B cell (primary cell): ENCODE measurements around the gene C6orf136. TPM values are rescaled to one million over a fixed set of nuclear protein-coding genes. Genes with fewer than 3 reads are reported as not detected.

Experiments
- ATAC-seq: fragments of 200-7000 bp; cut with Tn5 transposase; one replicate; pipeline ENCODE4 v1.10.0; 2021; ENCODE audit warnings: low read depth, mild to moderate bottlenecking, moderate number of reproducible peaks, moderate library complexity
- CTCF ChIA-PET: fragments of 350-600 bp; sonication (Branson Sonifier 250); formaldehyde crosslinking; loops from one replicate; lab custom pipeline; 2021; ENCODE audit warnings: antibody characterized with exemption, inconsistent platforms; lab: Charles Lee
- POLR2A ChIA-PET: fragments of 350-600 bp; sonication (Branson Sonifier 250); formaldehyde crosslinking; loops from one replicate; lab custom pipeline; 2021; ENCODE audit warnings: antibody characterized with exemption; lab: Charles Lee
- DNase-seq: peaks from one replicate; pipeline ENCODE4 v3.0.0; 2013
- H2AFZ ChIP-seq: 2 replicates; pipeline ENCODE4 v1.6.1; 2012; ENCODE audit warnings: mild to moderate bottlenecking, low read depth, low read length; ENCODE audit not compliant: insufficient read depth, poor library complexity, severe bottlenecking
- H3K27ac ChIP-seq, 2 donors: 1 replicate in 1 of 2; 2 replicates in 1 of 2; pipeline ENCODE4 v1.5.1; 2012 to 2013; ENCODE audit warnings: low read length in 2 of 2, mild to moderate bottlenecking in 2 of 2, moderate library complexity in 1 of 2
- H3K27me3 ChIP-seq, 4 experiments: fragments of 200-600 bp in 1 of 4; sonication (generic) in 1 of 4; replicated peaks in 1 of 4; 1 replicate in 2 of 4; 2 replicates in 2 of 4; pipeline versions ENCODE4 v1.6.1 to v1.7.0; 2013 to 2016; ENCODE audit warnings: low read length in 3 of 4, mild to moderate bottlenecking in 2 of 4, mixed read lengths in 1 of 4, moderate library complexity in 1 of 4; ENCODE audit not compliant: insufficient read depth in 4 of 4, control insufficient read depth in 3 of 4; ENCODE audit errors: control extremely low read depth in 1 of 4
- H3K36me3 ChIP-seq, 2 experiments: replicated peaks in 1 of 2; 1 replicate in 1 of 2; 2 replicates in 1 of 2; pipeline versions ENCODE4 v1.6.1 to v1.7.1; 2013; ENCODE audit warnings: low read length in 1 of 2; ENCODE audit not compliant: insufficient read depth in 2 of 2, control insufficient read depth in 1 of 2; ENCODE audit errors: control extremely low read depth in 1 of 2, extremely low read depth in 1 of 2
- H3K4me1 ChIP-seq, 2 donors: fragments of 200-600 bp in 1 of 2; sonication (generic) in 1 of 2; 1 replicate in 1 of 2; 2 replicates in 1 of 2; pipeline versions ENCODE4 v1.5.1 to v1.6.1; 2013 to 2017; ENCODE audit warnings: low read length in 2 of 2; ENCODE audit not compliant: control insufficient read depth in 2 of 2, insufficient read depth in 2 of 2
- H3K4me2 ChIP-seq: replicated peaks from 2 replicates; pipeline ENCODE3; 2012; ENCODE audit warnings: mild to moderate bottlenecking, low read depth, low read length; ENCODE audit not compliant: poor library complexity, severe bottlenecking
- H3K4me3 ChIP-seq, 5 experiments: fragments of 200-600 bp in 1 of 5; sonication (generic) in 1 of 5; 1 replicate in 3 of 5; 2 replicates in 2 of 5; pipeline versions ENCODE4 v1.5.1 to v1.7.0; 2011 to 2016; ENCODE audit warnings: low read length in 4 of 5, mild to moderate bottlenecking in 4 of 5, low read depth in 2 of 5, control low read depth in 1 of 5, moderate library complexity in 1 of 5; ENCODE audit not compliant: insufficient read depth in 1 of 5; ENCODE audit errors: control extremely low read depth in 1 of 5, extremely low read depth in 1 of 5
- H3K79me2 ChIP-seq: fragments of 200-600 bp; sonication (generic); one replicate; pipeline ENCODE4 v1.6.0; 2016; ENCODE audit warnings: low read length; ENCODE audit not compliant: control insufficient read depth, insufficient read depth
- H3K9ac ChIP-seq: fragments of 200-600 bp; sonication (generic); 2 replicates; pipeline ENCODE4 v1.6.1; 2017; ENCODE audit warnings: mild to moderate bottlenecking, low read length, moderate library complexity
- H3K9me3 ChIP-seq, 3 donors: one replicate each; pipeline versions ENCODE4 v1.6.1 to v1.7.1; 2013; ENCODE audit warnings: low read length in 2 of 3; ENCODE audit not compliant: control insufficient read depth in 2 of 3, insufficient read depth in 1 of 3; ENCODE audit errors: control extremely low read depth in 1 of 3
- H4K20me1 ChIP-seq: 2 replicates; pipeline ENCODE4 v1.6.0; 2012; ENCODE audit warnings: mild to moderate bottlenecking, low read length; ENCODE audit not compliant: insufficient read depth, control insufficient read depth, poor library complexity, severe bottlenecking
- H3K27ac Mint-ChIP-seq: one replicate; pipeline ENCODE4 v1.8.0; 2021; ENCODE audit warnings: mixed read lengths
- H3K27me3 Mint-ChIP-seq: one replicate; pipeline ENCODE4 v1.8.0; 2021; ENCODE audit warnings: mixed read lengths
- H3K4me1 Mint-ChIP-seq: one replicate; pipeline ENCODE4 v1.8.0; 2021; ENCODE audit warnings: mixed read lengths
- H3K4me3 Mint-ChIP-seq: one replicate; pipeline ENCODE4 v1.8.0; 2021; ENCODE audit warnings: mixed read lengths
- H3K9me3 Mint-ChIP-seq: one replicate; pipeline ENCODE4 v1.8.0; 2022; ENCODE audit warnings: mixed read lengths; ENCODE audit not compliant: insufficient read depth
- CTCF ChIP-seq: fragments of 200-600 bp; IDR thresholded peaks from one replicate; pipeline ENCODE4 v1.8.0; 2022; ENCODE audit warnings: antibody characterized with exemption, mild to moderate bottlenecking
- EZH2 ChIP-seq: IDR thresholded peaks from 2 replicates; pipeline ENCODE4 v1.6.1; 2012; ENCODE audit warnings: borderline replicate concordance, low read depth, mild to moderate bottlenecking, moderate library complexity, low read length; ENCODE audit not compliant: insufficient read depth, poor library complexity, severe bottlenecking
- intact Hi-C: fragments of 100-400 bp; cut with micrococcal nuclease; formaldehyde crosslinking; loops from one replicate; pipeline ENCODE4 v1.10.0; 2022
- polyA plus RNA-seq: library from polyadenylated mRNA; depleted of rRNA; stranded (reverse); fragments of >200 nt; gene quantifications from 2 replicates; pipeline ENCODE4 v1.2.3, GENCODE V29; 2012
- total RNA-seq, 2 donors: library from RNA; stranded (reverse); fragments of 120-200 nt in 1 of 2; gene quantifications; 1 replicate in 1 of 2; 2 replicates in 1 of 2; pipeline versions ENCODE4 v1.2.3 to v1.2.4, GENCODE V29; 2013 to 2022

Gene C6orf136
- total and polyA plus RNA-seq, 2 donors (not counting 1 experiment from before 2014, with no cell fraction given), result 36.6 to 37.2 TPM

- POLR2A ChIA-PET, result interaction anchor here (0.6 to 4.0 kb wide), 8 partner anchors 14 to 104 kb away, joined by 3 to 22 read pairs (median 4); partner anchors contain the start of genes ABCF1, ATAT1, DHX16 and MDC1
- Histone ChIP-seq H3K27me3 (no peaks in the 10 kb centered on the region), H3K9me3 (no peaks in the 10 kb centered on the region), H3K4me3 (no peak overlapping the region), H3K9ac (no peak overlapping the region), H4K20me1 (peaks cover 11% of the 10 kb centered on the region), H3K79me2 (peaks cover 79% of the 10 kb centered on the region), H3K4me1 (peaks cover 39% of the 10 kb centered on the region in 2 donors), H3K27ac (peak overlapping the region; percentile 99), H3K36me3 (peaks cover 0 to 26% of the 10 kb centered on the region in 2 experiments), H2AFZ (no peak overlapping the region), H3K4me2 (peak overlapping the region; percentile 0)
- ATAC-seq, result no peak
- TF ChIP-seq CTCF (no peak), EZH2 (no peak)
- intact Hi-C loops, result loop anchor here (2.0 to 10.0 kb wide), 3 partner anchors 17 to 741 kb away; partner anchors contain the start of gene HLA-B
- H3K4me1 Mint-ChIP-seq, result peaks cover 64% of the 10 kb centered on the region
- H3K4me3 Mint-ChIP-seq, result peak overlapping the region; percentile 62
- no peaks in the 10 kb centered on the region for H3K27me3 Mint-ChIP-seq
- peak; percentile 30 for DNase-seq
- peak overlapping the region; percentile 87 for H3K27ac Mint-ChIP-seq
- H3K9me3 Mint-ChIP-seq, result no peaks in the 10 kb centered on the region
- CTCF ChIA-PET, result interaction anchor here (0.9 to 4.8 kb wide), 12 partner anchors 12 to 132 kb away, joined by 3 to 41 read pairs (median 6); partner anchors contain the start of gene ABCF1
Measured at GRCh38 chr6:30613251-30614043, 33.5 kb upstream of the C6orf136 start.
